Keratinocyte (primary cell): ENCODE measurements around the gene OR52B6.

ENCODE experiments used
- CTCF ChIP-seq, 3 experiments: IDR thresholded peaks in 1 of 3; conservative IDR thresholded peaks in 1 of 3; optimal IDR thresholded peaks in 1 of 3; 2 replicates in 2 of 3; 3 replicates in 1 of 3; pipeline versions ENCODE3 to v1.5.1; 2011; ENCODE audit warnings: low read length in 3 of 3, mild to moderate bottlenecking in 3 of 3, moderate library complexity in 2 of 3, control low read depth in 1 of 3, inconsistent platforms in 1 of 3; ENCODE audit not compliant: insufficient read depth in 2 of 3; ENCODE audit errors: extremely low read depth in 1 of 3
- EZH2 ChIP-seq: IDR thresholded peaks from one replicate; pipeline ENCODE4 v1.6.1; 2012; ENCODE audit warnings: inconsistent platforms, mild to moderate bottlenecking, low read length, moderate library complexity

DNA sequence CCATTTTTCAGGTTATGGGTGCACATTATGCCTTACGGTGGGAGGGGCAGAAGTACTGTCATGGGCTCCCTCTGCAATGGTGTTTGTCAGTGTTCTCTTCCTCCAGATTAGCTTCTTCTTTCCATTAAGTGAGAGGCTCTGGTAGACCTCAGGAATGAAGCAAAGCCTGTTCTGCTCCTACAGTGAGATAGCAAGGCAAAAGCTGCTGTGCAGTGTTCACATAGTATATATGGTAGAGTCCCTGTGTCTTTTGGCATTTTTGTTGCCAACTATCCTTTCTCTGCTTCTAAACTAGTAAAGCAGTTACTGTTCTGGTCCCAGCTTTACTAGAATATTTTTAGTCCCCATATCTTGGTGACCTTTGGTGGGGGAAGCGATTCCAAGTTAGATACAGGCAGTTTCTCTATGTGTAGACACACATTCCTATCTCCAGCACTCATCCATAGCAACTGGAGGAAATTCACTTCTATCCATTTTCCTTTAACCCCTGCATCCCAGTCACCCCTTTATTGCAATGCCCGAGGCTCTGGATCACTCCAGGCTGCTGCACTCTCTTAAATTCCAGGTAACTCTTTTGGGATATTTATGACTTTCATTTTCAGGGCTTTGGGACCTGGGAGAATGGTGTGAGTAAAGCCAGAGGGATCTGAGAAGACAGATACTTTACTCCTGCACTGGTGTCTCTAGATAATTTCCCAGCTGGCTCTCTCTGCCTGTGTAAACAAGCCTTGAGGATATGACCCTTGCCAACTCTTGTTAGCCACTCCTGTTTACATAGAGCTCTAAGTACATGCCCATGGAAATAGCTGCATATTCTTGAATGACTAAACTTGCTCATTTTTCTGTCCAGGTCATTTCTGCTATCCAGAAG is 40.2 kb downstream of the OR52B6 start:
- TF ChIP-seq CTCF (optimal IDR thresholded peaks at IDR 0.05 in 1 of 3, IDR thresholded peaks at IDR 0.05 in 1 of 3, conservative IDR thresholded peaks at IDR 0.05 in 1 of 3; ENCODE audit: extremely low read depth in 1 of 3, insufficient read depth in 2 of 3, low read length in 3 of 3): no peak
- no peak for TF ChIP-seq EZH2
